IPS DF 19.7 (cell line): Measurements from ENCODE around the gene P2RY8.
"Not testable (repeated sequence)": the region's sequence is repeated elsewhere in the genome, so short reads cannot be mapped to it uniquely, and the experiment has no call there.

ENCODE experiments used
- DNase-seq: peaks from one replicate; pipeline ENCODE4 v3.0.0-alpha.2; 2013; ENCODE audit warnings: low read depth, low spot score

Gene P2RY8

GRCh38 chrX:1465286-1466231, 71.4 kb downstream of the P2RY8 start:
- no peak for DNase-seq

DNA sequence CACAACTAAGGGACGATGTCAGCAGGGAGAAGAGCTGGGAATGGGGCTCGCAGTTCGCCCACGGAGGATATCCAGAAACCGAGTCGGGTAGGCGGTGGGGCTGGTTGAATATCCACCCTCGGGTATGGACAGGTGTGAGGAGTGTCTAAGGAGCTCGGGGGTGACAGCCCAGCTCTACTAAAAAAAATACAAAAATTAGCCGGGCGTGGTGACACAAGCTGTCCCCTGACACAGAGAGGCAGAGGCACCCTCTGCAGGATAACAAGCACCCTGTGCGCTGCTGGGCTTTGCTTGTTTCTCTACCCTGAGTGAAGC, 72.1 kb downstream of the P2RY8 start:
- no peak for DNase-seq

- no peak for DNase-seq
Observed at GRCh38 chrX:1464041-1464970, 72.7 kb downstream of the P2RY8 start.

DNA sequence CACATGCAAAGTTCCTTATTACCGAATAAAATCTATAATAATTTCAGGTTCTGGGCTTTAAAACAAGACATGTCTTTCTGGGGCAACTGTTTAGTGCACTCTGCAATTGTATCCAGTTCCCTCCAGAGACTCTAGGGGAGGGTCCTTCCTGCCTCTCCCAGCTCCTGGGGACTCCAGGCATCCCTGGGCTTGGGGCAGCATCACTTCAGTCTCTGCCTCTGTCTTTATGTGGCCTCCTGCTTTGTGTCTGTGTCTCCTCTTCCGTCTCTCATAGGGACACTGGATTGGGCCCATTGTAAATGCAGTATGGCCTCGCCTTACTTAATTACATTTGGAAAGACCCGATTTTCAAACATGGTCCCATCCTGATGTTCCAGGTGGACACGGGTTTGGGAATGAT, 73.4 kb downstream of the P2RY8 start:
- no peak for DNase-seq

DNA sequence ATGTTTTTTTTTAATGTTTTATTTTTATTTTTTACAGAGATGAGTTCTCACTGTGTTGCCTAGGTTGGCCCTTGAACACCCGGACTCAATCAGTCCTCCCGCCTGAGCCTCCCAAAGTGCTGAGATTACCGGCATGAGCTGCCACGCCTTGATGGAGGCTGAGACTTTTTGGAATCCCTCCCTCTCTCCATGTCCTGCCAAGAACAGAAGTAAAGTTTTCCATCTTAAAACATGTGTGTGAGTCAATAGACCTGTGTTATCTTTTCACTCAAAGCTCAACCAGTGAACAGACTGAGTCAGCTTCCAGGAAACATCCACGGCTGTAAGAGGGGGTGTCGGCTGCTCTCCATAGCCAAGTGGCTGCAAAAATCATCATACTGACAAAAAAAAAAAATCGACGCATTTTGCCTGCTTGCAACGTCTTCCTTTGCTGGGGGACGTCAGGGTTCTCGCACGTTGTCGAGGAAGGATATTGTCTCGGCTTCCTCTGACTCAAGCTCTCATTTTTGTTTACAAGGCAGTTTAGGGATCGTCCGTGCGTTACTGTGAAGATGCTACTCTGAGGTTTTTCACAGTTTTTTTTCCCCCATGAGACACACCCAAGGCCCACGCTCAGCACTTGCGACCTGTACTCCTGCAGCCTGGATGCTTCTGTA, 74.3 kb downstream of the P2RY8 start:
- no peak for DNase-seq

- DNase-seq: no peak
Observed at GRCh38 chrX:1462110-1462509, 74.9 kb downstream of the P2RY8 start.

DNA sequence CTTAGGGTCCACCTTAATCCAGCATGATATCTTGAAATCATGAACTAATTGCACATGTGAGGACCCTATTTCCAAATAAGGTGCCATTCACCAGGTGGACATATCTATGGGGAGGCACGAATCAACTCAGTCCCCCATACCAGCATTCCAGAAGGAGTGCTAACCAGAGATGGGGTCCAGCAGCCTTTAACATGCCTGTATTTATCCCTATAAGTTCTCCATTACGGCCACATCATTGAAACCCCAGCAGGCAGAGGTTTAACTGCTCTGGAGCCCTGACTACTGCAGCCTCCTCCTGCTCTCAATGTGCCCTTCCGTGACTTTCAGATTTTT, 81.1 kb downstream of the P2RY8 start:
- no peak for DNase-seq

DNA sequence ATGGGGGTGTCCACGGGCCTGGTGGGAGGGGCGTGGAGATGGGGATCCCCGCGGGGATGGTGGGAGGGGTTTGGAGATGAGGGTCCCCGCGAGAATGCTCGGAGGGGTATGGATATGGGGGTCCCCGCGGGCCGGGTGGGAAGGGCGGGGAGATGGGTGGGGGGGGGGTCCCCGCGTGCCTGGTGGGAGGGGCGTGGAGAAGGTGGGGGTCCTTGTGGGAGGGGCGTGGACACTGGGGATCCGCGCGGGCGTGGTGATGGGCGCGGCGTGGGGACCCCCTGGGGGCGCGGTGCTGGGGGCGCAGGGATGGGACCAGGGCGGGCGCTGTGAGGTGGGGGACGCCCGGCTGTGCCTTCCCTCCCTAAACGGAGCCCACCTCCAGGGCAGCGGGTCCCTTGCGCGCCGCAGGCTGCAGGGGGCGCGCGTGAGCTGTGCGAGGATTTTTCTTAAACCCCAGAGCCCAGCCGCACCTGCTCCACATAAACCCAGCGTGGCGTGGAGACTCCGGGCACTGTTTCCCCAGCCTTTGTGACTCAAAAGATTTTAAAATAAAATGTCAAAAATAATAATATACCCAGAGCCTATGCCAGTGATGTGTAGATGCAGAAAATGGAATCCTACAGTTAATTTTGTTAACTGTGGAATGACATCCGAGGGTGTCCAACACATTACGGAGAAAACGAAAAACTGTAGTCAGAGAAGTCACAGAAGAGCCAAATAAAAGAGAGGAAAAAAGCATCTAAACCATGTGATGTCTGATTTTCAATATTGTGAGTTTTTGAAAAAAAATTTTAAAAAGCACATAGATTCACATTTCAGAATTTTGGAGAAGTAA, 82.8 kb downstream of the P2RY8 start:
- DNase-seq: peak; percentile 30

GRCh38 chrX:1453395-1453783, 83.6 kb downstream of the P2RY8 start:
- no peak for DNase-seq

DNA sequence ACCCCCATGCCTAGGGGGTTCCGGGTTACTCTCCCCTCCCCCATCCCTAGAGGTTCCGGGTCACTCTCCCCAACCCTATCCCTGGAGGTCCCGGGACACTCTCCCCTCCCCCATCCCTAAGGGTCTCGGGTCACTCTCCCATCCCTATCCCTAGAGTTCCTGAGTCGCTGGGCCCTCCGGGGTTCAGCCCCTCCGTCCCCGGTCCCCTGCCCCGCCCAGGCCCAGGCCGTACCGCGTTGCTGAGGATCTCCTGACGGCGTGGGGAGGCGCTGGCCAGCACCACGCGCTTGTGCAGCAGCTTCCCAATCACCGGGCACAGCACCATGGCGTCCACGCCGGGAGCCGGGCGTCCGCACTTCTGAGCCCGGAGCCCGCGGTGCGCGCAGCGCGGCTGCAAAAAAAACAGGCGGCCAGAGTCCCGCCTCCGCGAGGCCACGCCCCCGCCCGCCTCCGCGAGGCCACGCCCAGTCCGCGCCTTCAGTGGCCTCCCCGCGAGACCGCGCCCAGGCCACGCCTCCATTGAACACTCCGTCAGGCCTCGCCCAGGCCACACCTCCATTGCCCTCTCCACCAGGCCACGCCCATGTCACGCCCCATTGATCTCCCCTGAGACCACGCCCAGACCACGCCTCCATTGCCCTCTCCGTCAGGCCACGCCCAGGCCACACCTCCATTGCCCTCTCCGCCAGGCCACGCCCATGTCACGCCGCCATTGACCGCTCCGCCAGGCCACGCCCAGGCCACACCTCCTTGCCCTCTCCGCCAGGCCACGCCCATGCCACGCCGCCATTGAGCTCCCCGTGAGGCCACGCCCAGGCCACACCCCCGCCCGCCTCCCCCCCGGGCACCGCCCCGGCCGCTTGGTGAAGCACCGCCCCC, 84.2 kb downstream of the P2RY8 start, which contains the start of gene ASMTL:
Gene ASMTL, minus strand, starts transcription at position 394 of the 879 bp plus-strand sequence. Its CDS starts 69 bp downstream, at position 325.
- DNase-seq: peak; percentile 47

DNA sequence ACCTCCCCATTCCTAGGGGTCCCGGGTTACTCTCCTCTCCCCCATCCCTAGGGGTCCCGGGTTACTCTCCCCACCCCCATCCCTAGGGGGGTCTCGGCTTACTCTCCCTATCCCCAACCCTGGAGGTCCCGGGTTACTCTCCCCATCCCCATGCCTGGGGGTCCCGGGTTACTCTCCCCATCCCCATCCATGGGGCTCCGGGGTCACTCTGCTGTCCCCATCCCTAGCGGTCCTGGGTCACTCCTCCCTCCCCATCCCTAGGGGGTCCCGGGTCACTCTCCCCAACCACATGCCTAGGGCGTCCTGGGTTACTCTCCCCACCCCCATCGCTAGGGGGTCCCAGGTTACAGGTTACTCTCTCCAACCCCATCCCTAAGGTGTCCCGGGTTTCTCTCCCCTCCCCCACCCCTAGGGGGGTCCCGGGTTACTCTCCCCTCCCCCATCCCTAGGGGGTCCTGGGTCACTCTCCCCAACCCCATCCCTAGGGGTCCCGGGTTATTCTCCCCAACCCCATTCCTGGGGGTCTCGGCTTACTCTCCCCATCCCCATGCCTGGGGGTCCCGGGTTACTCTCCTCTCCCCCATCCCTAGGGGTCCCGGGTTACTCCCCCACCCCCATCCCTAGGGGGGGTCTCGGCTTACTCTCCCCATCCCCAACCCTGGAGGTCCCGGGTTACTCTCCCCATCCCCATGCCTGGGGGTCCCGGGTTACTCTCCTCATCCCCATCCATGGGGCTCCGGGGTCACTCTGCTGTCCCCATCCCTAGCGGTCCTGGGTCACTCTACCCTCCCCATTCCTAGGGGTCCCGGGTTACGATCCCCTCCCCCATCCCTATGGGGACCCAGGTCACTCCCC, 85.1 kb downstream of the P2RY8 start:
- no peak for DNase-seq

DNA sequence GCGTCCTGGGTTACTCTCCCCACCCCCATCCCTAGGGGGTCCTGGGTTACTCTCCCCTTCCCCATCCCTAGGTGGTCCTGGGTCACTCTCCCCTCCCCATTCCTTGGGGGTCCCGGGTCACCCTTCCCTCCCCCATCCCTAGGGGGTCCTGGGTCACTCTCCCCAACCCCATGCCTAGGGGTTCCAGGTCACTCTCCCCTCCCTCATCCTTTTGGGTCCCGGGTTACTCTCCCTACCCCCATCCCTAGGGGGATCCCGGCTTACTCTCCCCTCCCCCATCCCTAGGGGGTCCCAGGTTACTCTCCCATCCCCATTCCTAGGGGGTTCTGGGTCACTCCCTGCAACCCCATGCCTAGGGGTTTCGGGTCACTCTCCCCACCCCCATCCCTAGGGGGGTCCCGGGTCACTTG, 85.7 kb downstream of the P2RY8 start:
- no peak for DNase-seq

- no peak for DNase-seq
Observed at GRCh38 chrX:1450361-1451161, 86.4 kb downstream of the P2RY8 start.

- no peak for DNase-seq
Observed at GRCh38 chrX:1449823-1450149, 87.2 kb downstream of the P2RY8 start.

- no peak for DNase-seq
Observed at GRCh38 chrX:1449036-1449822, 87.8 kb downstream of the P2RY8 start.

DNA sequence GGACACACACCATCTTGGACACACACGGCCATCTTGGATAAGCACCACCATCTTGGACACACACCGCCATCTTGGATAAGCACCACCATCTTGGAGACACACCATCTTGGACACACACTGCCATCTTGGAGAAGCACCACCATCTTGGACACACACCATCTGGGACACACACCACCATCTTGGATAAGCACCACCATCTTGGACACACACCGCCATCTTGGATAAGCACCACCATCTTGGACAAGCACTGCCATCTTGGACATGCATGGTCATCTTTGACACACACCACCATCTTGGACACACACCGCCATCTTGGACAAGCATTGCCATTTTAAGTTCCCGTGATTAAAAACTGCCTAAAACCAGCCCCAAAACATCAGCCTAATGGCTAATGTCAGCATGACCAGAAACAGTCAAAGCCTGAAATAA, 88.4 kb downstream of the P2RY8 start:
- not testable (repeated sequence) for DNase-seq

GRCh38 chrX:1447969-1448572, 88.9 kb downstream of the P2RY8 start:
- DNase-seq: not testable (repeated sequence)
